HepG2 (cell line): ENCODE data around the gene APOA1. TPM values are rescaled to one million over a fixed set of nuclear protein-coding genes. Genes with fewer than 3 reads are reported as not detected.
A peak's percentile ranks its signal among the peaks of the same experiment; 100 is the strongest.

Source experiments
- FOXA3 ChIP-seq: IDR thresholded peaks from 2 replicates; pipeline ENCODE4 v1.6.1; 2016; ENCODE audit warnings: missing genetic modification reagents, missing compliant biosample characterization
- KDM5B ChIP-seq: sonication (generic); formaldehyde crosslinking; IDR thresholded peaks from 2 replicates; pipeline ENCODE4 v1.4.0; 2020; ENCODE audit warnings: missing genetic modification reagents, mild to moderate bottlenecking, borderline replicate concordance
- PHF20 ChIP-seq: sonication (generic); formaldehyde crosslinking; IDR thresholded peaks from 2 replicates; pipeline ENCODE4 v1.5.0; 2020; ENCODE audit warnings: mild to moderate bottlenecking, missing genetic modification reagents
- SALL1 ChIP-seq: sonication (generic); formaldehyde crosslinking; IDR thresholded peaks from 2 replicates; pipeline ENCODE4 v1.8.0; 2022; ENCODE audit warnings: mild to moderate bottlenecking, missing genetic modification reagents
- ZBTB42 ChIP-seq: sonication (generic); formaldehyde crosslinking; IDR thresholded peaks from 2 replicates; pipeline ENCODE4 v1.5.0; 2020; ENCODE audit warnings: mild to moderate bottlenecking, missing genetic modification reagents
- ZFP41 ChIP-seq: sonication (generic); formaldehyde crosslinking; IDR thresholded peaks from 2 replicates; pipeline ENCODE4 v1.4.0; 2020; ENCODE audit warnings: mild to moderate bottlenecking, missing genetic modification reagents, borderline replicate concordance
- ZNF501 ChIP-seq: sonication (generic); formaldehyde crosslinking; IDR thresholded peaks from 2 replicates; pipeline ENCODE4 v1.5.1; 2020; ENCODE audit warnings: mild to moderate bottlenecking, moderate library complexity, missing genetic modification reagents
- ZNF556 ChIP-seq: sonication (generic); formaldehyde crosslinking; IDR thresholded peaks from 2 replicates; pipeline ENCODE4 v1.4.0; 2020; ENCODE audit warnings: mild to moderate bottlenecking, missing genetic modification reagents, borderline replicate concordance
- ZNF563 ChIP-seq: sonication (generic); formaldehyde crosslinking; IDR thresholded peaks from 2 replicates; pipeline ENCODE4 v1.8.0; 2022; ENCODE audit warnings: mild to moderate bottlenecking, moderate library complexity, missing genetic modification reagents
- ZNF678 ChIP-seq: sonication (generic); formaldehyde crosslinking; IDR thresholded peaks from 2 replicates; pipeline ENCODE4 v1.4.0; 2020; ENCODE audit warnings: mild to moderate bottlenecking, missing genetic modification reagents
- ZNF709 ChIP-seq: sonication (generic); formaldehyde crosslinking; IDR thresholded peaks from 2 replicates; pipeline ENCODE4 v1.5.0; 2020; ENCODE audit warnings: mild to moderate bottlenecking, missing genetic modification reagents
- ZNF773 ChIP-seq: sonication (generic); formaldehyde crosslinking; IDR thresholded peaks from 2 replicates; pipeline ENCODE4 v1.4.0; 2020; ENCODE audit warnings: missing genetic modification reagents, borderline replicate concordance
- ZSCAN21 ChIP-seq: sonication (generic); formaldehyde crosslinking; IDR thresholded peaks from 2 replicates; pipeline ENCODE4 v1.8.0; 2022; ENCODE audit warnings: mild to moderate bottlenecking, missing genetic modification reagents, moderate library complexity, borderline replicate concordance
- polyA plus RNA-seq, 8 experiments: library from polyadenylated mRNA; depleted of rRNA in 3 of 8; stranded (reverse) in 7 of 8; unstranded in 1 of 8; fragments of >200 nt; fragmentation: Illumina TruSeq in 4 of 8; extraction: Trizol in 4 of 8; gene quantifications; 2 replicates each; pipeline versions ENCODE4 v1.2.1 to v1.2.3, GENCODE V29; 2011 to 2016; ENCODE audit warnings: low read depth in 4 of 8, missing spikeins in 1 of 8, mixed read lengths in 1 of 8; ENCODE audit not compliant: insufficient read depth in 1 of 8
- total RNA-seq, 5 experiments: library from RNA; depleted of rRNA; stranded (reverse); fragments of >200 nt; fragmentation: Illumina TruSeq; extraction: Trizol; gene quantifications; 2 replicates each; pipeline ENCODE4 v1.2.3, GENCODE V29; 2016; ENCODE audit warnings: low read depth in 1 of 5
- TF ChIP-seq, protein P1 (sequence below), 2 experiments: sonication (generic) in 1 of 2; formaldehyde crosslinking in 1 of 2; IDR thresholded peaks; 2 replicates each; pipeline versions ENCODE4 v1.4.0 to v1.6.1; 2018 to 2020; ENCODE audit warnings: missing genetic modification reagents in 2 of 2, borderline replicate concordance in 1 of 2, low read depth in 1 of 2, mild to moderate bottlenecking in 1 of 2, missing biosample characterization in 1 of 2
- TF ChIP-seq, protein P2 (sequence below): IDR thresholded peaks from 2 replicates; pipeline ENCODE4 v1.4.0; 2020; ENCODE audit warnings: mild to moderate bottlenecking, missing genetic modification reagents
- TF ChIP-seq, protein P3 (sequence below): sonication (generic); formaldehyde crosslinking; IDR thresholded peaks from 2 replicates; pipeline ENCODE4 v1.4.0; 2020; ENCODE audit warnings: missing genetic modification reagents
- TF ChIP-seq, protein P4 (sequence below): sonication (generic); formaldehyde crosslinking; IDR thresholded peaks from 2 replicates; pipeline ENCODE4 v1.4.0; 2020; ENCODE audit warnings: mild to moderate bottlenecking, low read depth, missing genetic modification reagents

APOA1 gene
- total and polyA plus RNA-seq, 2 of the 13 experiments (the other 11 are each of a cell fraction or from before 2014, with no cell fraction given) = 1,973 to 5,485 TPM

DNA sequence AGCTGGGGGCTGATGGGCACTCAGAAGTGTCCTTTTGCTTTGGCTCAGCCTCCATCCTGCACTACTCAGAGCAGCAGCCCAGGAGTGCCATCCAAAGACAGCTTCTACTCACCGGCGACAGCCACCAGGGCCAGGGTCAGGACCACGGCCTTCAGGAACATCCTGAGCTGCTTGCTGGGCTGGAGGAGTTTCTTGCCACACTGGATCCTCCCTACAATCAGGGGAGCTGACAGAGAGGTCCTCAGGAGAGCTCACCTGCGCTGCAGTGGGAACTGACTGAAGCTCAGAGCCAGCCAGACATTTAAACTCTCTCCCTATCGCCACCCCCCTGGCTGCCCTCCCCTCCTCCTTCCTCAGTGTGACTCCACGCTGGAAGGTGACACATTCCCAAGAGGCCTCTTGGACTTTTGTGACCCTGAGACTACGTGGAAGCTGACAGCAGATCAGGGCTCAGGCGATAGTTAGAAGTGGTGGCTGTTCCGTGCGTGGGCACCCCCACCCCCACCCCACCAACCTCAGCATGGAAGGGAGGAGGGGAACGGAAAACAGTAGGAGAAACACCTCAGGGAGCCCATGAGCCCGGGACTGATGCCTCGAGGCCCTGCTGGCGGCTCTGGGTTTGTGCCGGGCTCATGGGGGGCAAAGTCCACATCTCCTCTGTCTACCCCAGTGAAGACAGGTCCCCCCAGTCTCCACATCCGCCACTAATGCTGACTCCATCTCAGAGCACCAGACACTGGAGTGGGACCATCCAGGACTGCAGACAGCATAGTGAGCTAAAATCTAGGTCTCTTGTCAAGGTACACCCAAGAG is 14.2 kb downstream of the APOA1 start, which contains the start of gene APOA4 (continued):
- TF ChIP-seq ZFP41 (CRISPR knock-in tag) = no peak
- TF ChIP-seq ZNF563 (CRISPR knock-in tag) = peak; percentile 38; the same call in 1 of the 2 replicates
- TF ChIP-seq PHF20 = no peak
- no peak for TF ChIP-seq ZNF773 (CRISPR knock-in tag)
- 0 out of 2 replicates have a peak, but pooled peaks have one; percentile 31 for TF ChIP-seq ZBTB42 (CRISPR knock-in tag)
- TF ChIP-seq, protein P1, sequence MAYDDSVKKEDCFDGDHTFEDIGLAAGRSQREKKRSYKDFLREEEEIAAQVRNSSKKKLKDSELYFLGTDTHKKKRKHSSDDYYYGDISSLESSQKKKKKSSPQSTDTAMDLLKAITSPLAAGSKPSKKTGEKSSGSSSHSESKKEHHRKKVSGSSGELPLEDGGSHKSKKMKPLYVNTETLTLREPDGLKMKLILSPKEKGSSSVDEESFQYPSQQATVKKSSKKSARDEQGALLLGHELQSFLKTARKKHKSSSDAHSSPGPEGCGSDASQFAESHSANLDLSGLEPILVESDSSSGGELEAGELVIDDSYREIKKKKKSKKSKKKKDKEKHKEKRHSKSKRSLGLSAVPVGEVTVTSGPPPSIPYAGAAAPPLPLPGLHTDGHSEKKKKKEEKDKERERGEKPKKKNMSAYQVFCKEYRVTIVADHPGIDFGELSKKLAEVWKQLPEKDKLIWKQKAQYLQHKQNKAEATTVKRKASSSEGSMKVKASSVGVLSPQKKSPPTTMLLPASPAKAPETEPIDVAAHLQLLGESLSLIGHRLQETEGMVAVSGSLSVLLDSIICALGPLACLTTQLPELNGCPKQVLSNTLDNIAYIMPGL (CRISPR knock-in tag; IDR thresholded peaks at IDR 0.05; ENCODE audit: borderline replicate concordance in 1 of 2, low read depth in 1 of 2) = no peak
- TF ChIP-seq ZNF556 (CRISPR knock-in tag) = no peak
- TF ChIP-seq KDM5B (CRISPR knock-in tag) = peak; percentile 40; the same call in 1 of the 2 replicates
- no peak for TF ChIP-seq ZSCAN21
- TF ChIP-seq SALL1 (CRISPR knock-in tag) = peak; percentile 56; the same call in 1 of the 2 replicates
- TF ChIP-seq ZNF501 (CRISPR knock-in tag) = peak; percentile 49; the same call in 1 of the 2 replicates
- no peak for TF ChIP-seq FOXA3 (CRISPR knock-in tag)
- TF ChIP-seq ZNF709 (CRISPR knock-in tag) = 0 out of 2 replicates have a peak, but pooled peaks have one; percentile 32
- TF ChIP-seq ZNF678 (CRISPR knock-in tag) = no peak
- TF ChIP-seq, protein P2, sequence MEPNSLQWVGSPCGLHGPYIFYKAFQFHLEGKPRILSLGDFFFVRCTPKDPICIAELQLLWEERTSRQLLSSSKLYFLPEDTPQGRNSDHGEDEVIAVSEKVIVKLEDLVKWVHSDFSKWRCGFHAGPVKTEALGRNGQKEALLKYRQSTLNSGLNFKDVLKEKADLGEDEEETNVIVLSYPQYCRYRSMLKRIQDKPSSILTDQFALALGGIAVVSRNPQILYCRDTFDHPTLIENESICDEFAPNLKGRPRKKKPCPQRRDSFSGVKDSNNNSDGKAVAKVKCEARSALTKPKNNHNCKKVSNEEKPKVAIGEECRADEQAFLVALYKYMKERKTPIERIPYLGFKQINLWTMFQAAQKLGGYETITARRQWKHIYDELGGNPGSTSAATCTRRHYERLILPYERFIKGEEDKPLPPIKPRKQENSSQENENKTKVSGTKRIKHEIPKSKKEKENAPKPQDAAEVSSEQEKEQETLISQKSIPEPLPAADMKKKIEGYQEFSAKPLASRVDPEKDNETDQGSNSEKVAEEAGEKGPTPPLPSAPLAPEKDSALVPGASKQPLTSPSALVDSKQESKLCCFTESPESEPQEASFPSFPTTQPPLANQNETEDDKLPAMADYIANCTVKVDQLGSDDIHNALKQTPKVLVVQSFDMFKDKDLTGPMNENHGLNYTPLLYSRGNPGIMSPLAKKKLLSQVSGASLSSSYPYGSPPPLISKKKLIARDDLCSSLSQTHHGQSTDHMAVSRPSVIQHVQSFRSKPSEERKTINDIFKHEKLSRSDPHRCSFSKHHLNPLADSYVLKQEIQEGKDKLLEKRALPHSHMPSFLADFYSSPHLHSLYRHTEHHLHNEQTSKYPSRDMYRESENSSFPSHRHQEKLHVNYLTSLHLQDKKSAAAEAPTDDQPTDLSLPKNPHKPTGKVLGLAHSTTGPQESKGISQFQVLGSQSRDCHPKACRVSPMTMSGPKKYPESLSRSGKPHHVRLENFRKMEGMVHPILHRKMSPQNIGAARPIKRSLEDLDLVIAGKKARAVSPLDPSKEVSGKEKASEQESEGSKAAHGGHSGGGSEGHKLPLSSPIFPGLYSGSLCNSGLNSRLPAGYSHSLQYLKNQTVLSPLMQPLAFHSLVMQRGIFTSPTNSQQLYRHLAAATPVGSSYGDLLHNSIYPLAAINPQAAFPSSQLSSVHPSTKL (CRISPR knock-in tag) = peak; percentile 9; the same call in 1 of the 2 replicates
- TF ChIP-seq, protein P3, sequence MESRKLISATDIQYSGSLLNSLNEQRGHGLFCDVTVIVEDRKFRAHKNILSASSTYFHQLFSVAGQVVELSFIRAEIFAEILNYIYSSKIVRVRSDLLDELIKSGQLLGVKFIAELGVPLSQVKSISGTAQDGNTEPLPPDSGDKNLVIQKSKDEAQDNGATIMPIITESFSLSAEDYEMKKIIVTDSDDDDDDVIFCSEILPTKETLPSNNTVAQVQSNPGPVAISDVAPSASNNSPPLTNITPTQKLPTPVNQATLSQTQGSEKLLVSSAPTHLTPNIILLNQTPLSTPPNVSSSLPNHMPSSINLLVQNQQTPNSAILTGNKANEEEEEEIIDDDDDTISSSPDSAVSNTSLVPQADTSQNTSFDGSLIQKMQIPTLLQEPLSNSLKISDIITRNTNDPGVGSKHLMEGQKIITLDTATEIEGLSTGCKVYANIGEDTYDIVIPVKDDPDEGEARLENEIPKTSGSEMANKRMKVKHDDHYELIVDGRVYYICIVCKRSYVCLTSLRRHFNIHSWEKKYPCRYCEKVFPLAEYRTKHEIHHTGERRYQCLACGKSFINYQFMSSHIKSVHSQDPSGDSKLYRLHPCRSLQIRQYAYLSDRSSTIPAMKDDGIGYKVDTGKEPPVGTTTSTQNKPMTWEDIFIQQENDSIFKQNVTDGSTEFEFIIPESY (CRISPR knock-in tag) = peak; percentile 10; the same call in 1 of the 2 replicates
- TF ChIP-seq, protein P4, sequence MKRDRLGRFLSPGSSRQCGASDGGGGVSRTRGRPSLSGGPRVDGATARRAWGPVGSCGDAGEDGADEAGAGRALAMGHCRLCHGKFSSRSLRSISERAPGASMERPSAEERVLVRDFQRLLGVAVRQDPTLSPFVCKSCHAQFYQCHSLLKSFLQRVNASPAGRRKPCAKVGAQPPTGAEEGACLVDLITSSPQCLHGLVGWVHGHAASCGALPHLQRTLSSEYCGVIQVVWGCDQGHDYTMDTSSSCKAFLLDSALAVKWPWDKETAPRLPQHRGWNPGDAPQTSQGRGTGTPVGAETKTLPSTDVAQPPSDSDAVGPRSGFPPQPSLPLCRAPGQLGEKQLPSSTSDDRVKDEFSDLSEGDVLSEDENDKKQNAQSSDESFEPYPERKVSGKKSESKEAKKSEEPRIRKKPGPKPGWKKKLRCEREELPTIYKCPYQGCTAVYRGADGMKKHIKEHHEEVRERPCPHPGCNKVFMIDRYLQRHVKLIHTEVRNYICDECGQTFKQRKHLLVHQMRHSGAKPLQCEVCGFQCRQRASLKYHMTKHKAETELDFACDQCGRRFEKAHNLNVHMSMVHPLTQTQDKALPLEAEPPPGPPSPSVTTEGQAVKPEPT (CRISPR knock-in tag) = no peak
